GM12892 (cell line): ENCODE measurements around the gene TRIM75.

Experiments
- POLR2A ChIP-seq: IDR thresholded peaks from 2 replicates; pipeline ENCODE4 v1.6.1; 2011; ENCODE audit warnings: low read depth, low read length, control low read depth
- POLR2AphosphoS5 ChIP-seq: IDR thresholded peaks from 2 replicates; pipeline ENCODE4 v1.6.1; 2011; ENCODE audit warnings: low read depth, low read length, control low read depth
- TAF1 ChIP-seq: IDR thresholded peaks from 2 replicates; pipeline ENCODE4 v1.6.1; 2011; ENCODE audit warnings: low read depth, mild to moderate bottlenecking, control low read depth, low read length, borderline replicate concordance

GRCh38 chr4:165016971-165017370 is 36.7 kb upstream of the TRIM75 start:
- TF ChIP-seq POLR2A (no peak), POLR2AphosphoS5 (no peak), TAF1 (no peak)
